Caco-2 (cell line): Measurements from ENCODE around the gene GFRA1. TPM values are rescaled to one million over a fixed set of nuclear protein-coding genes. Genes with fewer than 3 reads are reported as not detected.

Experiments used
- BruUV-seq: library from RNA; stranded (reverse); fragments of 400-500 nt; replicated peaks from 2 replicates; lab custom pipeline; 2021; lab: Mats Ljungman, UMichigan
- CTCF ChIA-PET: fragments of 300-600 bp; sonication (Branson Sonifier 250); formaldehyde crosslinking; loops from one replicate; lab custom pipeline; 2022; ENCODE audit warnings: antibody characterized with exemption; lab: Charles Lee
- POLR2A ChIA-PET: fragments of 300-600 bp; sonication (Branson Sonifier 250); formaldehyde crosslinking; loops from one replicate; lab custom pipeline; 2022; ENCODE audit warnings: antibody characterized with exemption; lab: Charles Lee
- DNase-seq, 2 experiments: peaks; one replicate each; pipeline versions ENCODE4 v3.0.0 to v3.0.0-alpha.2; 2020 to 2022
- H3K27me3 ChIP-seq: replicated peaks from 2 replicates; pipeline ENCODE4 v1.6.0; 2011; ENCODE audit warnings: low read length; ENCODE audit not compliant: control insufficient read depth, insufficient read depth
- H3K36me3 ChIP-seq: 2 replicates; pipeline ENCODE4 v1.5.1; 2011; ENCODE audit warnings: low read length; ENCODE audit not compliant: control insufficient read depth, insufficient read depth
- H3K4me1 ChIP-seq: fragments of 250-450 bp; sonication (Bioruptor Pico); 2 replicates; pipeline ENCODE4 v1.5.1; 2020; ENCODE audit warnings: mild to moderate bottlenecking
- H3K4me3 ChIP-seq: 2 replicates; pipeline ENCODE4 v1.5.1; 2011; ENCODE audit warnings: low read depth, mild to moderate bottlenecking, control low read depth, low read length
- H3K9me3 ChIP-seq: fragments of 250-450 bp; sonication (Bioruptor Pico); 2 replicates; pipeline ENCODE4 v1.5.1; 2020; ENCODE audit warnings: mild to moderate bottlenecking, moderate library complexity
- H3K27ac Mint-ChIP-seq: one replicate; pipeline ENCODE4 v1.8.0; 2022; ENCODE audit warnings: mixed read lengths; ENCODE audit not compliant: unreplicated experiment
- H3K27me3 Mint-ChIP-seq: one replicate; pipeline ENCODE4 v1.8.0; 2022; ENCODE audit warnings: mixed read lengths; ENCODE audit not compliant: insufficient read depth, unreplicated experiment
- H3K36me3 Mint-ChIP-seq: one replicate; pipeline ENCODE4 v1.8.0; 2022; ENCODE audit warnings: mild to moderate bottlenecking, mixed read lengths; ENCODE audit not compliant: insufficient read depth, unreplicated experiment
- H3K4me1 Mint-ChIP-seq: one replicate; pipeline ENCODE4 v1.8.0; 2022; ENCODE audit warnings: low read depth, mixed read lengths; ENCODE audit not compliant: unreplicated experiment
- H3K4me3 Mint-ChIP-seq: one replicate; pipeline ENCODE4 v1.8.0; 2022; ENCODE audit warnings: mild to moderate bottlenecking, moderate library complexity, mixed read lengths; ENCODE audit not compliant: unreplicated experiment
- H3K9me3 Mint-ChIP-seq: one replicate; pipeline ENCODE4 v1.8.0; 2022; ENCODE audit warnings: mixed read lengths; ENCODE audit not compliant: unreplicated experiment
- CTCF ChIP-seq, 2 experiments: fragments of 200-600 bp in 1 of 2; IDR thresholded peaks; 1 replicate in 1 of 2; 2 replicates in 1 of 2; pipeline versions ENCODE4 v1.5.1 to v1.8.0; 2011 to 2022; ENCODE audit warnings: antibody characterized with exemption in 1 of 2, control low read depth in 1 of 2, inconsistent platforms in 1 of 2, low read depth in 1 of 2, low read length in 1 of 2, mild to moderate bottlenecking in 1 of 2, moderate library complexity in 1 of 2; ENCODE audit not compliant: insufficient read depth in 1 of 2, severe bottlenecking in 1 of 2, unreplicated experiment in 1 of 2
- intact Hi-C: fragments of 100-400 bp; cut with micrococcal nuclease; formaldehyde crosslinking; loops from one replicate; pipeline ENCODE4 v1.10.0; 2022; ENCODE audit not compliant: unreplicated experiment
- total RNA-seq: library from RNA; stranded (reverse); gene quantifications from 2 replicates; pipeline ENCODE4 v1.2.3, GENCODE V29; 2022

Gene GFRA1
- total RNA-seq, 1 experiment from 2014 or later = not detected

- Mint-ChIP-seq H3K4me1 (no peaks in the 10 kb centered on the region), H3K4me3 (no peak overlapping the region), H3K36me3 (no peaks in the 10 kb centered on the region), H3K27ac (no peak overlapping the region), H3K27me3 (peaks cover 11% of the 10 kb centered on the region), H3K9me3 (no peaks in the 10 kb centered on the region)
- no peak for TF ChIP-seq CTCF (IDR thresholded peaks at IDR 0.05; ENCODE audit: insufficient read depth in 1 of 2, low read depth in 1 of 2, low read length in 1 of 2, severe bottlenecking in 1 of 2, unreplicated experiment in 1 of 2)
- ChIA-PET CTCF (no interaction called here), POLR2A (no interaction called here)
- Histone ChIP-seq H3K4me3 (no peak overlapping the region), H3K27me3 (no peaks in the 10 kb centered on the region; the same call in 1 of the 2 replicates), H3K9me3 (no peaks in the 10 kb centered on the region), H3K4me1 (no peaks in the 10 kb centered on the region), H3K36me3 (no peaks in the 10 kb centered on the region)
- intact Hi-C loops = no loop called here
- BruUV-seq = no TSS peak
- no peak for DNase-seq
Measured at GRCh38 chr10:116256752-116257259, 16.2 kb downstream of the GFRA1 start.

GRCh38 chr10:116255886-116256751, 16.9 kb downstream of the GFRA1 start:
- no peak overlapping the region for H3K27ac Mint-ChIP-seq
- H3K27me3 Mint-ChIP-seq = peaks cover 11% of the 10 kb centered on the region
- H3K36me3 Mint-ChIP-seq = no peaks in the 10 kb centered on the region
- H3K9me3 Mint-ChIP-seq = no peaks in the 10 kb centered on the region
- ChIA-PET POLR2A (no interaction called here), CTCF (no interaction called here)
- Histone ChIP-seq H3K9me3 (no peaks in the 10 kb centered on the region), H3K4me1 (no peaks in the 10 kb centered on the region), H3K36me3 (no peaks in the 10 kb centered on the region), H3K4me3 (no peak overlapping the region), H3K27me3 (no peaks in the 10 kb centered on the region; the same call in 1 of the 2 replicates)
- DNase-seq = no peak
- no peak overlapping the region for H3K4me3 Mint-ChIP-seq
- no peak for TF ChIP-seq CTCF (IDR thresholded peaks at IDR 0.05; ENCODE audit: insufficient read depth in 1 of 2, low read depth in 1 of 2, low read length in 1 of 2, severe bottlenecking in 1 of 2, unreplicated experiment in 1 of 2)
- intact Hi-C loops = no loop called here
- H3K4me1 Mint-ChIP-seq = no peaks in the 10 kb centered on the region
- no TSS peak for BruUV-seq

- POLR2A ChIA-PET = no interaction called here
- Mint-ChIP-seq H3K36me3 (no peaks in the 10 kb centered on the region), H3K27ac (no peak overlapping the region), H3K9me3 (no peaks in the 10 kb centered on the region), H3K4me1 (no peaks in the 10 kb centered on the region), H3K27me3 (peaks cover 11% of the 10 kb centered on the region), H3K4me3 (no peak overlapping the region)
- DNase-seq = no peak
- intact Hi-C loops = no loop called here
- no peaks in the 10 kb centered on the region for H3K9me3 ChIP-seq
- H3K4me1 ChIP-seq = no peaks in the 10 kb centered on the region
- no peak for TF ChIP-seq CTCF (IDR thresholded peaks at IDR 0.05; ENCODE audit: insufficient read depth in 1 of 2, low read depth in 1 of 2, low read length in 1 of 2, severe bottlenecking in 1 of 2, unreplicated experiment in 1 of 2)
- H3K27me3 ChIP-seq = no peaks in the 10 kb centered on the region; the same call in 1 of the 2 replicates
- H3K36me3 ChIP-seq = no peaks in the 10 kb centered on the region
- H3K4me3 ChIP-seq = no peak overlapping the region
- CTCF ChIA-PET = no interaction called here
- no TSS peak for BruUV-seq
Measured at GRCh38 chr10:116254422-116255155, 18.4 kb downstream of the GFRA1 start.
